ENCODE results near the gene CRYBG1.

Gene CRYBG1

DNA sequence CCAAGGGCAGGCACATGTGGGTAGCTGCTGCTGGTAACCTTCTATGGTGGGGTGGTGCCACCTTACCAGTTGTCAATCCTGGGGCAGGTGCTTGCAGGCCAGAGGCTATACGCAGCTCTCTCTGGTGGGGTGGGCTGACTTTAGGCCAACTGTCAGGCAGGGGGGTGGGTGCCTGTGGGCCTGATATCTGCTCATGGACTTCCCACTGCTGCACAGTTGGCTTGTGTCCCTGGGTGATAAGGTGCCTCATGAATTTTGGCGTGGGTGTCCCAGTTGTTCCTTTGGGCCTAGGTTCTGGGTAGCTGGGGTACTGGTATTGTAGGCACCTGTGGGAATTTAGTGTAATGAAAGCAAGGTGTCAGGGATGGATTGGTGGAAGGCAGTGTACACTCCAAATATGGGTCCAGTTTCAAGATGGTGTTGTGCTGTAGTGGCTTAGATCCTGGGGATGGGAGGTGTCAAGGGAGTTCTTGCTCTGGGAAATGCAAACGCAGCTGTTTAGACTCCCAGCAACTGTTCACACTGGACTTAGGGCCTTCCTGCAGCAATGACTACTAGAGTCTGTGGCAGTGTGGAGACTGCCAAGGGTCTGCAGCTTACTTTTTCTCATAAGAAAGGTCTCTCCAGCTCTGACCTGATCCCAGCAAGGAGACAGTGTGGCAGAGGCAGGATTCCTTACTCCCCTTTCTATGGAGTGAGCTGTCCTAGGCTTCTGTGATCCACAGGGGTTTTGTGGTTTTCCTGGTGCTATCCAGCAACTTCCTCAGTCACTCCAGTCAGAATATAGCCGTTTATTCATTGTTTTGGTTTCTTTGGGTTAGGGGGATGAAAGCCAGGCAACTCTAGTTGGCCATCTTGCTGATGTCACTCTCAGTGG lies 128.2 kb downstream of the CRYBG1 start:
- no peak overlapping the region for H2AFZ ChIP-seq (ENCODE audit: low read length)
- TF ChIP-seq, protein P1, sequence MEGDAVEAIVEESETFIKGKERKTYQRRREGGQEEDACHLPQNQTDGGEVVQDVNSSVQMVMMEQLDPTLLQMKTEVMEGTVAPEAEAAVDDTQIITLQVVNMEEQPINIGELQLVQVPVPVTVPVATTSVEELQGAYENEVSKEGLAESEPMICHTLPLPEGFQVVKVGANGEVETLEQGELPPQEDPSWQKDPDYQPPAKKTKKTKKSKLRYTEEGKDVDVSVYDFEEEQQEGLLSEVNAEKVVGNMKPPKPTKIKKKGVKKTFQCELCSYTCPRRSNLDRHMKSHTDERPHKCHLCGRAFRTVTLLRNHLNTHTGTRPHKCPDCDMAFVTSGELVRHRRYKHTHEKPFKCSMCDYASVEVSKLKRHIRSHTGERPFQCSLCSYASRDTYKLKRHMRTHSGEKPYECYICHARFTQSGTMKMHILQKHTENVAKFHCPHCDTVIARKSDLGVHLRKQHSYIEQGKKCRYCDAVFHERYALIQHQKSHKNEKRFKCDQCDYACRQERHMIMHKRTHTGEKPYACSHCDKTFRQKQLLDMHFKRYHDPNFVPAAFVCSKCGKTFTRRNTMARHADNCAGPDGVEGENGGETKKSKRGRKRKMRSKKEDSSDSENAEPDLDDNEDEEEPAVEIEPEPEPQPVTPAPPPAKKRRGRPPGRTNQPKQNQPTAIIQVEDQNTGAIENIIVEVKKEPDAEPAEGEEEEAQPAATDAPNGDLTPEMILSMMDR (conservative IDR thresholded peaks at IDR 0.05; ENCODE audit: low read length): no peak
- TF ChIP-seq EZH2phosphoT487 (IDR thresholded peaks at IDR 0.05; ENCODE audit: borderline replicate concordance): no peak
- H4K20me1 ChIP-seq (ENCODE audit: insufficient read depth, low read length, poor library complexity, severe bottlenecking): no peaks in the 10 kb centered on the region
- no peaks in the 10 kb centered on the region for H3K9me2 ChIP-seq (replicated peaks; ENCODE audit: low read depth, low read length)
- H3K4me3 ChIP-seq (ENCODE audit: low read length, poor library complexity, severe bottlenecking): no peak overlapping the region
- H3K9ac ChIP-seq (ENCODE audit: low read depth, low read length, poor library complexity, severe bottlenecking): no peak overlapping the region
- H3K9me3 ChIP-seq (ENCODE audit: insufficient read depth, low read depth, low read length): no peaks in the 10 kb centered on the region
- H3K79me2 ChIP-seq (ENCODE audit: insufficient read depth, low read length): no peaks in the 10 kb centered on the region
- no peaks in the 10 kb centered on the region for H3K27me3 ChIP-seq (ENCODE audit: insufficient read depth, low read length, poor library complexity, severe bottlenecking)
- H3F3A ChIP-seq (ENCODE audit: low read depth): no peaks in the 10 kb centered on the region
- no peak overlapping the region for H3K4me2 ChIP-seq (ENCODE audit: low read depth, low read length, poor library complexity, severe bottlenecking)
- H3K4me1 ChIP-seq (ENCODE audit: insufficient read depth, low read length, poor library complexity, severe bottlenecking): no peaks in the 10 kb centered on the region
- no peaks in the 10 kb centered on the region for H3K36me3 ChIP-seq (ENCODE audit: insufficient read depth, low read length)

DNA sequence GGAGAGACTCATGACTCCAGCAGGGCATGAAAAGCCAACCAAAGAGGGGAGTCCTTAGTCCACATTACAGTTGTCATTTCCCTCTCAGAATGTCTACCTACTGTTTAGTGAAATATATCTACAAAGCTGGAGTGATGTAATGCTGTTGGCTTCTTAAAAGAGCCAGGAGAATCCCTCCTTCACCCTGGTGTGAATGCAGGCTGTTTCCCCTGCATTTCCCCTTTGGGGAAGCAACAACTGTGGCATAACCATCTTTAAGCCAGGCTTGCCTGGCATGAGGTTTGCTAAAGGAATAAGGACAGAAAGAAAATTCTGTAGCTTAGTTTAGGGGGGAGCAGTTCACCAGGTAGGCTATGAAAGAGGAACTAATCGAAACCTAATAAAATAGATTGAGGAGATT lies 129.5 kb downstream of the CRYBG1 start:
- H3K4me1 ChIP-seq (ENCODE audit: insufficient read depth, low read length, poor library complexity, severe bottlenecking): no peaks in the 10 kb centered on the region
- H2AFZ ChIP-seq (ENCODE audit: low read length): no peak overlapping the region
- no peaks in the 10 kb centered on the region for H3K9me3 ChIP-seq (ENCODE audit: insufficient read depth, low read depth, low read length)
- no peaks in the 10 kb centered on the region for H3K36me3 ChIP-seq (ENCODE audit: insufficient read depth, low read length)
- no peaks in the 10 kb centered on the region for H3K27me3 ChIP-seq (ENCODE audit: insufficient read depth, low read length, poor library complexity, severe bottlenecking)
- no peaks in the 10 kb centered on the region for H4K20me1 ChIP-seq (ENCODE audit: insufficient read depth, low read length, poor library complexity, severe bottlenecking)
- H3F3A ChIP-seq (ENCODE audit: low read depth): no peaks in the 10 kb centered on the region
- no peak overlapping the region for H3K4me3 ChIP-seq (ENCODE audit: low read length, poor library complexity, severe bottlenecking)
- no peaks in the 10 kb centered on the region for H3K9me2 ChIP-seq (replicated peaks; ENCODE audit: low read depth, low read length)
- no peak for TF ChIP-seq EZH2phosphoT487 (IDR thresholded peaks at IDR 0.05; ENCODE audit: borderline replicate concordance)
- TF ChIP-seq, protein P1 (conservative IDR thresholded peaks at IDR 0.05; ENCODE audit: low read length): no peak
- no peak overlapping the region for H3K9ac ChIP-seq (ENCODE audit: low read depth, low read length, poor library complexity, severe bottlenecking)
- H3K79me2 ChIP-seq (ENCODE audit: insufficient read depth, low read length): no peaks in the 10 kb centered on the region
- H3K4me2 ChIP-seq (ENCODE audit: low read depth, low read length, poor library complexity, severe bottlenecking): no peak overlapping the region

DNA sequence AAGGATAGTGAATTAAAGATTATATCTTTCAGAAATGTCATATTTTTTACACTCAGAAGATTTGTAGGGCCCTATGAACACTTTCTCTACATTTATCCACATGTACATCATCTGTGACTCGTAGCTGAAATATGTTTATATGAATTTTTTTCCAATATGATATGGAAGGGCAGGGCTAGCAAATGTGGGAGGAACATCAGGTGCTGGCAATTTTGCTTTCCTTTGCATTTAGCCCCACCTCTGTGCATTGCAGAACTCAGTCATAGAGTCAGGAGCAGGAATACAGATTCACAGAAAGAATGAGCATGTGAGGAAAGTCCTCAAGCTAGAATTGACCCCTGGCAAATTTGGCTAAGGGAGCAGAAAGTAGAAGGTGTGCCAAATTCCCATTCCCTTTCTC lies 129.9 kb downstream of the CRYBG1 start:
- H3K4me1 ChIP-seq (ENCODE audit: insufficient read depth, low read length, poor library complexity, severe bottlenecking): no peaks in the 10 kb centered on the region

More for the DNA sequence above, 129.9 kb downstream of the CRYBG1 start:
- Histone ChIP-seq H4K20me1 (ENCODE audit: insufficient read depth, low read length, poor library complexity, severe bottlenecking) (no peaks in the 10 kb centered on the region), H3K9ac (ENCODE audit: low read depth, low read length, poor library complexity, severe bottlenecking) (no peak overlapping the region), H3K9me2 (replicated peaks; ENCODE audit: low read depth, low read length) (no peaks in the 10 kb centered on the region), H3K9me3 (ENCODE audit: insufficient read depth, low read depth, low read length) (no peaks in the 10 kb centered on the region), H3K4me2 (ENCODE audit: low read depth, low read length, poor library complexity, severe bottlenecking) (no peak overlapping the region), H3K36me3 (ENCODE audit: insufficient read depth, low read length) (no peaks in the 10 kb centered on the region), H3K4me3 (ENCODE audit: low read length, poor library complexity, severe bottlenecking) (no peak overlapping the region), H2AFZ (ENCODE audit: low read length) (no peak overlapping the region), H3K79me2 (ENCODE audit: insufficient read depth, low read length) (no peaks in the 10 kb centered on the region), H3F3A (ENCODE audit: low read depth) (no peaks in the 10 kb centered on the region), H3K27me3 (ENCODE audit: insufficient read depth, low read length, poor library complexity, severe bottlenecking) (no peaks in the 10 kb centered on the region)
- no peak for TF ChIP-seq EZH2phosphoT487 (IDR thresholded peaks at IDR 0.05; ENCODE audit: borderline replicate concordance)
- TF ChIP-seq, protein P1 (conservative IDR thresholded peaks at IDR 0.05; ENCODE audit: low read length): no peak

All from Loucy (cell line).